ENCODE measurements around the gene RNF10.

- TF ChIP-seq CTCF (IDR thresholded peaks at IDR 0.05) = no peak
- no peak for TF ChIP-seq SIN3A (IDR thresholded peaks at IDR 0.05; ENCODE audit: borderline replicate concordance, insufficient read depth, low read depth, low read length)
- TF ChIP-seq POLR2AphosphoS5 (IDR thresholded peaks at IDR 0.05; ENCODE audit: low read depth, low read length) = no peak
Observed at GRCh38 chr12:120522568-120522967, 11.6 kb upstream of the RNF10 start.

All from Panc1 (cell line).